HepG2 (cell line): ENCODE results near the gene CHD9. TPM values are rescaled to one million over a fixed set of nuclear protein-coding genes. Genes with fewer than 3 reads are reported as not detected.

ENCODE experiments used
- ARID2 ChIP-seq: sonication (generic); formaldehyde crosslinking; IDR thresholded peaks from 2 replicates; pipeline ENCODE4 v1.8.1; 2022; ENCODE audit warnings: mild to moderate bottlenecking, missing genetic modification reagents, borderline replicate concordance
- CBX1 ChIP-seq: IDR thresholded peaks from one replicate; pipeline ENCODE4 v1.6.1; 2016; ENCODE audit warnings: antibody characterized with exemption, low read depth
- CHD2 ChIP-seq: IDR thresholded peaks from 2 replicates; pipeline ENCODE4 v1.6.1; 2011; ENCODE audit warnings: low read depth, low read length, improper control_type of control experiment
- EP300 ChIP-seq, 3 experiments: sonication (generic) in 1 of 3; formaldehyde crosslinking in 1 of 3; IDR thresholded peaks; 2 replicates each; pipeline versions ENCODE4 v1.5.1 to v1.6.1; 2011 to 2020; ENCODE audit warnings: low read depth in 2 of 3, low read length in 2 of 3, borderline replicate concordance in 1 of 3, improper control_type of control experiment in 1 of 3, mild to moderate bottlenecking in 1 of 3, missing genetic modification reagents in 1 of 3, moderate library complexity in 1 of 3
- GTF2F1 ChIP-seq: fragments of 150-350 bp; IDR thresholded peaks from 2 replicates; pipeline ENCODE4 v1.6.1; 2014; ENCODE audit warnings: low read length
- HMG20B ChIP-seq: conservative IDR thresholded peaks from 2 replicates; pipeline ENCODE4 v1.6.1; 2016; ENCODE audit warnings: missing genetic modification reagents, missing compliant biosample characterization
- JUN ChIP-seq: sonication (generic); formaldehyde crosslinking; IDR thresholded peaks from 2 replicates; pipeline ENCODE4 v1.4.0; 2020; ENCODE audit warnings: mild to moderate bottlenecking, missing genetic modification reagents
- LCORL ChIP-seq, 2 experiments: fragments of 450-650 bp in 1 of 2; sonication (generic) in 1 of 2; formaldehyde crosslinking in 1 of 2; IDR thresholded peaks; 2 replicates each; pipeline versions ENCODE4 v1.5.0 to v1.6.1; 2017 to 2020; ENCODE audit warnings: antibody characterized with exemption in 1 of 2, missing genetic modification reagents in 1 of 2
- MED1 ChIP-seq: sonication (generic); formaldehyde crosslinking; IDR thresholded peaks from 2 replicates; pipeline ENCODE4 v1.4.0; 2020; ENCODE audit warnings: missing genetic modification reagents
- REL ChIP-seq: sonication (generic); formaldehyde crosslinking; conservative IDR thresholded peaks from 2 replicates; pipeline ENCODE4 v1.8.0; 2022; ENCODE audit warnings: mild to moderate bottlenecking, missing genetic modification reagents, moderate library complexity
- SAP130 ChIP-seq: IDR thresholded peaks from 2 replicates; pipeline ENCODE4 v1.6.1; 2016; ENCODE audit warnings: low read depth
- SP140L ChIP-seq: sonication (generic); formaldehyde crosslinking; IDR thresholded peaks from 2 replicates; pipeline ENCODE4 v1.4.0; 2020; ENCODE audit warnings: missing genetic modification reagents, borderline replicate concordance
- TEAD3 ChIP-seq: optimal IDR thresholded peaks from 2 replicates; pipeline ENCODE3; 2016; ENCODE audit warnings: borderline replicate concordance
- ZC3H13 ChIP-seq: sonication (generic); formaldehyde crosslinking; IDR thresholded peaks from 2 replicates; pipeline ENCODE4 v1.8.1; 2023; ENCODE audit warnings: mild to moderate bottlenecking, missing genetic modification reagents, moderate library complexity
- ZNF101 ChIP-seq: sonication (generic); formaldehyde crosslinking; IDR thresholded peaks from 2 replicates; pipeline ENCODE4 v1.4.0; 2020; ENCODE audit warnings: mild to moderate bottlenecking, low read depth, missing genetic modification reagents, borderline replicate concordance
- ZNF552 ChIP-seq: sonication (generic); formaldehyde crosslinking; IDR thresholded peaks from 2 replicates; pipeline ENCODE4 v1.9.0; 2022; ENCODE audit warnings: missing genetic modification reagents, mild to moderate bottlenecking, borderline replicate concordance
- ZNF652 ChIP-seq: IDR thresholded peaks from 2 replicates; pipeline ENCODE4 v1.6.1; 2016; ENCODE audit warnings: low read depth, borderline replicate concordance
- ZNF816 ChIP-seq: sonication (generic); formaldehyde crosslinking; IDR thresholded peaks from 2 replicates; pipeline ENCODE4 v1.8.0; 2022; ENCODE audit warnings: missing genetic modification reagents, mild to moderate bottlenecking, borderline replicate concordance
- ZNF878 ChIP-seq: sonication (generic); formaldehyde crosslinking; IDR thresholded peaks from 2 replicates; pipeline ENCODE4 v1.8.1; 2023; ENCODE audit warnings: mild to moderate bottlenecking, missing genetic modification reagents, moderate library complexity
- polyA plus RNA-seq, 8 experiments: library from polyadenylated mRNA; depleted of rRNA in 3 of 8; stranded (reverse) in 7 of 8; unstranded in 1 of 8; fragments of >200 nt; fragmentation: Illumina TruSeq in 4 of 8; extraction: Trizol in 4 of 8; gene quantifications; 2 replicates each; pipeline versions ENCODE4 v1.2.1 to v1.2.3, GENCODE V29; 2011 to 2016; ENCODE audit warnings: low read depth in 4 of 8, missing spikeins in 1 of 8, mixed read lengths in 1 of 8; ENCODE audit not compliant: insufficient read depth in 1 of 8
- total RNA-seq, 5 experiments: library from RNA; depleted of rRNA; stranded (reverse); fragments of >200 nt; fragmentation: Illumina TruSeq; extraction: Trizol; gene quantifications; 2 replicates each; pipeline ENCODE4 v1.2.3, GENCODE V29; 2016; ENCODE audit warnings: low read depth in 1 of 5
- TF ChIP-seq, protein P1 (sequence below): IDR thresholded peaks from 2 replicates; pipeline ENCODE4 v1.4.0; 2020; ENCODE audit warnings: mild to moderate bottlenecking, missing genetic modification reagents
- TF ChIP-seq, protein P2 (sequence below): sonication (generic); formaldehyde crosslinking; IDR thresholded peaks from 2 replicates; pipeline ENCODE4 v1.4.0; 2020; ENCODE audit warnings: missing genetic modification reagents
- TF ChIP-seq, protein P3 (sequence below): sonication (generic); formaldehyde crosslinking; IDR thresholded peaks from 2 replicates; pipeline ENCODE4 v1.4.0; 2020; ENCODE audit warnings: missing genetic modification reagents

Gene CHD9
- total and polyA plus RNA-seq, 2 of the 13 experiments (the other 11 are each of a cell fraction or from before 2014, with no cell fraction given) = 23.4 to 27.7 TPM

DNA sequence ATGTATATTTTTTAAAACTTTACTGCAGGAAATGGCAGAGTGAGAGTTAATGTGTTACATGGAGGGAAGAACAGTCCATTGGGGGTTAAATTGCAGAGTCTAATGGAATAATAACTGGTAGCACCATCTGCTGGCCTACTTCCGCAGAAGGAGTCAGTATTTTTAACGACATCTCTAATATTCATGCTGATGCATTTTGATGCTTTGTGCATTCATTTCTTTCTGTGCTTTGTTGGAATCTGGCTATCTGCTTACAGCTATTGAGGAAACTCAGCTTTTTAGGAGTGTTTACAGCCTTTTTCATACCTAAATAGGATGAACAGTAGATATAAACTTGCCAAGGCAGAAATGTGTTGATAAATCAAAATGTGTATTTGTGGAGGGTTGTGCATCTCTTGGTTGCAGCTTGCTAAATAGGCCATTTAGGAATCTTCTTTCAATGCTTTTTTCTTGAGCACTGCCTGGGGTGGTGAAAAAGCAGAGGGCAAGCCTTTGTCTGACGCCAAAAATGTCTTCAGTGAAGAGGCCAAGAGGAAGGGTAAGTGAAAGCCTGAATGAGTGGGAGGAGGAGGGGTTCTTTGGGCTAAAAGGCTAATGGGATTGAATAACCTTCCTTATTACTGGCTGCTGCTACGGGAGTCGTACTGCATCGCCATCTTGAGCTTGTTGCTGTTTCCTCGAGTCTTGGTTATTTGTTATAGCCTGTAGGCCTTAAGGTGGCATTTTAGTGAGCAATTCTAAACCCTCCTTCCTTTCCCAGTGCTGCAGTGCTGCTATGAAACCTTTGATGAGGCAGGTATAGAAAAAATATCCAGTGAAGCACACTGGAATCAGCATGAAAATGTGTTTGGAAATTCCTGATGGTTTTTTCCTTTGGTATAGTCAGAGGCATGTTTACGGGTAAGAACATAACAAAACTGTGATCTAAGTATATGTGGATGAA, 153.3 kb downstream of the CHD9 start (continued):
- no peak for TF ChIP-seq ZNF816
- no peak for TF ChIP-seq ZNF101
- TF ChIP-seq, protein P1, sequence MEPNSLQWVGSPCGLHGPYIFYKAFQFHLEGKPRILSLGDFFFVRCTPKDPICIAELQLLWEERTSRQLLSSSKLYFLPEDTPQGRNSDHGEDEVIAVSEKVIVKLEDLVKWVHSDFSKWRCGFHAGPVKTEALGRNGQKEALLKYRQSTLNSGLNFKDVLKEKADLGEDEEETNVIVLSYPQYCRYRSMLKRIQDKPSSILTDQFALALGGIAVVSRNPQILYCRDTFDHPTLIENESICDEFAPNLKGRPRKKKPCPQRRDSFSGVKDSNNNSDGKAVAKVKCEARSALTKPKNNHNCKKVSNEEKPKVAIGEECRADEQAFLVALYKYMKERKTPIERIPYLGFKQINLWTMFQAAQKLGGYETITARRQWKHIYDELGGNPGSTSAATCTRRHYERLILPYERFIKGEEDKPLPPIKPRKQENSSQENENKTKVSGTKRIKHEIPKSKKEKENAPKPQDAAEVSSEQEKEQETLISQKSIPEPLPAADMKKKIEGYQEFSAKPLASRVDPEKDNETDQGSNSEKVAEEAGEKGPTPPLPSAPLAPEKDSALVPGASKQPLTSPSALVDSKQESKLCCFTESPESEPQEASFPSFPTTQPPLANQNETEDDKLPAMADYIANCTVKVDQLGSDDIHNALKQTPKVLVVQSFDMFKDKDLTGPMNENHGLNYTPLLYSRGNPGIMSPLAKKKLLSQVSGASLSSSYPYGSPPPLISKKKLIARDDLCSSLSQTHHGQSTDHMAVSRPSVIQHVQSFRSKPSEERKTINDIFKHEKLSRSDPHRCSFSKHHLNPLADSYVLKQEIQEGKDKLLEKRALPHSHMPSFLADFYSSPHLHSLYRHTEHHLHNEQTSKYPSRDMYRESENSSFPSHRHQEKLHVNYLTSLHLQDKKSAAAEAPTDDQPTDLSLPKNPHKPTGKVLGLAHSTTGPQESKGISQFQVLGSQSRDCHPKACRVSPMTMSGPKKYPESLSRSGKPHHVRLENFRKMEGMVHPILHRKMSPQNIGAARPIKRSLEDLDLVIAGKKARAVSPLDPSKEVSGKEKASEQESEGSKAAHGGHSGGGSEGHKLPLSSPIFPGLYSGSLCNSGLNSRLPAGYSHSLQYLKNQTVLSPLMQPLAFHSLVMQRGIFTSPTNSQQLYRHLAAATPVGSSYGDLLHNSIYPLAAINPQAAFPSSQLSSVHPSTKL (CRISPR knock-in tag) = 0 out of 2 replicates have a peak, but pooled peaks have one; percentile 23
- TF ChIP-seq CHD2 = no peak
- TF ChIP-seq JUN (CRISPR knock-in tag) = no peak
- no peak for TF ChIP-seq ZNF552 (CRISPR knock-in tag)
- TF ChIP-seq HMG20B (CRISPR knock-in tag) = no peak
- TF ChIP-seq TEAD3 = peak; percentile 16
- TF ChIP-seq LCORL (IDR thresholded peaks at IDR 0.05) = no peak
- no peak for TF ChIP-seq LCORL (CRISPR knock-in tag; IDR thresholded peaks at IDR 0.05)
- TF ChIP-seq ZNF878 = no peak
- no peak for TF ChIP-seq EP300 (IDR thresholded peaks at IDR 0.05; ENCODE audit: low read depth in 2 of 2, low read length in 2 of 2)
- no peak for TF ChIP-seq EP300 (CRISPR knock-in tag; IDR thresholded peaks at IDR 0.05; ENCODE audit: borderline replicate concordance)
- TF ChIP-seq ZNF652 (CRISPR knock-in tag) = peak; percentile 99
- TF ChIP-seq, protein P2, sequence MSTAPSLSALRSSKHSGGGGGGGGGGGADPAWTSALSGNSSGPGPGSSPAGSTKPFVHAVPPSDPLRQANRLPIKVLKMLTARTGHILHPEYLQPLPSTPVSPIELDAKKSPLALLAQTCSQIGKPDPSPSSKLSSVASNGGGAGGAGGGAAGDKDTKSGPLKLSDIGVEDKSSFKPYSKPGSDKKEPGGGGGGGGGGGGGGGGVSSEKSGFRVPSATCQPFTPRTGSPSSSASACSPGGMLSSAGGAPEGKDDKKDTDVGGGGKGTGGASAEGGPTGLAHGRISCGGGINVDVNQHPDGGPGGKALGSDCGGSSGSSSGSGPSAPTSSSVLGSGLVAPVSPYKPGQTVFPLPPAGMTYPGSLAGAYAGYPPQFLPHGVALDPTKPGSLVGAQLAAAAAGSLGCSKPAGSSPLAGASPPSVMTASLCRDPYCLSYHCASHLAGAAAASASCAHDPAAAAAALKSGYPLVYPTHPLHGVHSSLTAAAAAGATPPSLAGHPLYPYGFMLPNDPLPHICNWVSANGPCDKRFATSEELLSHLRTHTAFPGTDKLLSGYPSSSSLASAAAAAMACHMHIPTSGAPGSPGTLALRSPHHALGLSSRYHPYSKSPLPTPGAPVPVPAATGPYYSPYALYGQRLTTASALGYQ (CRISPR knock-in tag) = no peak
- no peak for TF ChIP-seq REL (CRISPR knock-in tag)
- no peak for TF ChIP-seq SP140L (CRISPR knock-in tag)
- TF ChIP-seq MED1 (CRISPR knock-in tag) = no peak
- no peak for TF ChIP-seq ARID2
- TF ChIP-seq CBX1 = no peak
- TF ChIP-seq, protein P3, sequence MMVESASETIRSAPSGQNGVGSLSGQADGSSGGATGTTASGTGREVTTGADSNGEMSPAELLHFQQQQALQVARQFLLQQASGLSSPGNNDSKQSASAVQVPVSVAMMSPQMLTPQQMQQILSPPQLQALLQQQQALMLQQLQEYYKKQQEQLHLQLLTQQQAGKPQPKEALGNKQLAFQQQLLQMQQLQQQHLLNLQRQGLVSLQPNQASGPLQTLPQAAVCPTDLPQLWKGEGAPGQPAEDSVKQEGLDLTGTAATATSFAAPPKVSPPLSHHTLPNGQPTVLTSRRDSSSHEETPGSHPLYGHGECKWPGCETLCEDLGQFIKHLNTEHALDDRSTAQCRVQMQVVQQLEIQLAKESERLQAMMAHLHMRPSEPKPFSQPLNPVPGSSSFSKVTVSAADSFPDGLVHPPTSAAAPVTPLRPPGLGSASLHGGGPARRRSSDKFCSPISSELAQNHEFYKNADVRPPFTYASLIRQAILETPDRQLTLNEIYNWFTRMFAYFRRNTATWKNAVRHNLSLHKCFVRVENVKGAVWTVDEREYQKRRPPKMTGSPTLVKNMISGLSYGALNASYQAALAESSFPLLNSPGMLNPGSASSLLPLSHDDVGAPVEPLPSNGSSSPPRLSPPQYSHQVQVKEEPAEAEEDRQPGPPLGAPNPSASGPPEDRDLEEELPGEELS = no peak
- no peak for TF ChIP-seq ZC3H13 (CRISPR knock-in tag)
- TF ChIP-seq GTF2F1 = no peak
- 0 out of 2 replicates have a peak, but pooled peaks have one; percentile 37 for TF ChIP-seq SAP130 (CRISPR knock-in tag)
